Peyer's patch (tissue), 4 donors: ENCODE data around the gene MAGIX.

Experiments
- CTCF ChIP-seq, 6 experiments: fragments of 450-650 bp in 4 of 6; fragments of 200-600 bp in 2 of 6; sonication (generic) in 1 of 6; IDR thresholded peaks; one replicate each; pipeline ENCODE4 v1.5.1; 2017 to 2019; ENCODE audit warnings: antibody characterized with exemption in 6 of 6, mild to moderate bottlenecking in 3 of 6, moderate library complexity in 1 of 6
- POLR2A ChIP-seq, 2 donors: fragments of 450-650 bp; IDR thresholded peaks; one replicate each; pipeline ENCODE4 v1.5.1; 2017; ENCODE audit warnings: antibody characterized with exemption in 2 of 2, mild to moderate bottlenecking in 2 of 2, moderate library complexity in 2 of 2

GRCh38 chrX:49199906-49200771 lies 37.6 kb downstream of the MAGIX start, which contains the start of gene SYP:
- TF ChIP-seq CTCF (IDR thresholded peaks at IDR 0.05) (peak in 1 of 6 experiments; percentile 21), POLR2A (IDR thresholded peaks at IDR 0.05) (peak; percentile 52 to 65)
